A673 (cell line): ENCODE measurements around the gene FRAS1.

ENCODE experiments used
- CTCF ChIP-seq: fragments of 300-800, 200-600 bp; sonication (generic); conservative IDR thresholded peaks from 2 replicates; pipeline ENCODE4 v1.5.1; 2017; ENCODE audit warnings: low read depth, mild to moderate bottlenecking, antibody characterized with exemption, low read length, moderate library complexity, mixed read lengths
- EZH2 ChIP-seq: fragments of 200-600 bp; sonication (generic); IDR thresholded peaks from 2 replicates; pipeline ENCODE4 v1.6.1; 2017; ENCODE audit warnings: borderline replicate concordance, low read depth, mild to moderate bottlenecking, mixed read lengths, antibody characterized with exemption, low read length; ENCODE audit not compliant: poor library complexity, severe bottlenecking

DNA sequence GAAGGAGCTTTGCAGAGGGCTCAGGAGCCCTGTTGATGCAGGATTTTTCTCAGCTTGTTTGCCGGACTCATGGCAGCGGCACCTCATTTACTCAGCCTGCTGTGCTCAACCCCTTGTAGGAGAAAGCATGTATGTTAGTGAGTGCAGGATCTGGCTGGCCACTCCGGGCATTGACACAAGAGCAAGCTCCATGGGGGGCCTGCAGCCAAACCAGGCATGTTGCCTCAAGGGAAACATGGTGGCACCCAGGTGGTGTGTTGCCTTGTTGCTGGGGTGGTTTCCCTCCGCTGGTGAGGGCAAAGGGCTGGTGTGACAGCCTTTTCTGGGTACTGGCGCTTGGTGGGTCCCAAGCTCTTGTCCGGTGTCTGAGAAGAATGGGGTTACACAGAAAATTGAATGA, 305.2 kb downstream of the FRAS1 start:
- TF ChIP-seq CTCF (no peak), EZH2 (no peak)
